Liver (tissue), 9 donors: ENCODE results near the gene CRYGA. TPM values are rescaled to one million over a fixed set of nuclear protein-coding genes. Genes with fewer than 3 reads are reported as not detected.
"Not testable (repeated sequence)": the region's sequence is repeated elsewhere in the genome, so short reads cannot be mapped to it uniquely, and the experiment has no call there.

Experiments used
- DNase-seq: peaks from one replicate; pipeline ENCODE4 v3.0.0-alpha.2; 2017; ENCODE audit warnings: low spot score
- H3K27ac ChIP-seq, 2 donors: one replicate each; pipeline ENCODE4 v1.7.0; 2013; ENCODE audit warnings: inconsistent platforms in 2 of 2, low read length in 2 of 2, control low read depth in 1 of 2, low read depth in 1 of 2, mild to moderate bottlenecking in 1 of 2
- H3K27me3 ChIP-seq, 4 donors: one replicate each; pipeline versions ENCODE4 v1.6.1 to v1.7.0; 2013; ENCODE audit warnings: low read length in 3 of 4, inconsistent platforms in 1 of 4, mild to moderate bottlenecking in 1 of 4, moderate library complexity in 1 of 4; ENCODE audit not compliant: control insufficient read depth in 4 of 4, insufficient read depth in 4 of 4
- H3K36me3 ChIP-seq, 4 donors: one replicate each; pipeline versions ENCODE4 v1.6.1 to v1.7.0; 2013; ENCODE audit warnings: low read length in 3 of 4, mild to moderate bottlenecking in 3 of 4, low read depth in 1 of 4, moderate library complexity in 1 of 4; ENCODE audit not compliant: control insufficient read depth in 4 of 4, insufficient read depth in 3 of 4
- H3K4me1 ChIP-seq, 4 donors: one replicate each; pipeline versions ENCODE4 v1.6.1 to v1.7.0; 2013; ENCODE audit warnings: low read length in 3 of 4, mild to moderate bottlenecking in 3 of 4, moderate library complexity in 1 of 4; ENCODE audit not compliant: control insufficient read depth in 4 of 4, insufficient read depth in 4 of 4
- H3K4me3 ChIP-seq, 3 donors: one replicate each; pipeline versions ENCODE4 v1.6.1 to v1.7.0; 2013; ENCODE audit warnings: low read length in 3 of 3, control low read depth in 1 of 3, low read depth in 1 of 3, mild to moderate bottlenecking in 1 of 3
- H3K9ac ChIP-seq, 2 donors: one replicate each; pipeline ENCODE4 v1.7.0; 2013; ENCODE audit warnings: low read length in 2 of 2, mild to moderate bottlenecking in 2 of 2, moderate library complexity in 2 of 2, control low read depth in 1 of 2, low read depth in 1 of 2
- H3K9me3 ChIP-seq, 4 donors: one replicate each; pipeline versions ENCODE4 v1.6.1 to v1.7.0; 2013; ENCODE audit warnings: low read length in 3 of 4; ENCODE audit not compliant: control insufficient read depth in 4 of 4
- EGR1 ChIP-seq, 2 donors: IDR thresholded peaks; 2 replicates each; pipeline ENCODE4 v1.6.1; 2016 to 2018; ENCODE audit warnings: antibody characterized with exemption in 2 of 2, low read depth in 2 of 2
- GABPA ChIP-seq, 2 donors: IDR thresholded peaks in 1 of 2; conservative IDR thresholded peaks in 1 of 2; 2 replicates each; pipeline ENCODE4 v1.6.1; 2016; ENCODE audit warnings: antibody characterized with exemption in 2 of 2, mild to moderate bottlenecking in 1 of 2, moderate library complexity in 1 of 2
- HNF4A ChIP-seq, 2 donors: conservative IDR thresholded peaks; 2 replicates each; pipeline ENCODE4 v1.6.1; 2016; ENCODE audit warnings: antibody characterized with exemption in 2 of 2, mild to moderate bottlenecking in 2 of 2
- HNF4G ChIP-seq: IDR thresholded peaks from 2 replicates; pipeline ENCODE4 v1.6.1; 2016; ENCODE audit warnings: antibody characterized with exemption
- JUND ChIP-seq, 2 donors: IDR thresholded peaks; 2 replicates each; pipeline ENCODE4 v1.6.1; 2016; ENCODE audit warnings: antibody characterized with exemption in 2 of 2
- NR2F2 ChIP-seq: IDR thresholded peaks from 2 replicates; pipeline ENCODE4 v1.6.1; 2016; ENCODE audit warnings: antibody characterized with exemption
- RAD21 ChIP-seq, 2 donors: IDR thresholded peaks; 2 replicates each; pipeline ENCODE4 v1.6.1; 2016; ENCODE audit warnings: antibody characterized with exemption in 2 of 2, mild to moderate bottlenecking in 2 of 2
- RXRA ChIP-seq, 2 donors: IDR thresholded peaks; 2 replicates each; pipeline ENCODE4 v1.6.1; 2017 to 2018; ENCODE audit warnings: antibody characterized with exemption in 2 of 2, mild to moderate bottlenecking in 1 of 2
- SP1 ChIP-seq: IDR thresholded peaks from 2 replicates; pipeline ENCODE4 v1.6.1; 2018; ENCODE audit warnings: antibody characterized with exemption, mild to moderate bottlenecking
- TAF1 ChIP-seq: conservative IDR thresholded peaks from 2 replicates; pipeline ENCODE4 v1.6.1; 2016; ENCODE audit warnings: antibody characterized with exemption, mild to moderate bottlenecking
- YY1 ChIP-seq: IDR thresholded peaks from 2 replicates; pipeline ENCODE4 v1.6.1; 2016; ENCODE audit warnings: antibody characterized with exemption, mild to moderate bottlenecking
- WGBS: extraction: QIAGEN DNeasy Blood & Tissue Kit; methylation state at CpG from one replicate; pipeline ENCODE4 v1.1.7; 2013; 5-methylcytosine and 5-hydroxymethylcytosine counted together
- polyA plus RNA-seq, 2 donors: library from polyadenylated mRNA; stranded (reverse) in 1 of 2; unstranded in 1 of 2; fragments of 200-250 nt in 1 of 2; fragments of >200 nt in 1 of 2; fragmentation: Nextera tagmentation in 1 of 2; extraction: Ambion mirVana in 1 of 2; gene quantifications; one replicate each; pipeline versions ENCODE4 v1.2.1 to v1.2.3, GENCODE V29; 2013 to 2015
- total RNA-seq, 2 donors: library from RNA; depleted of rRNA; stranded (reverse); fragments of >200 nt; gene quantifications; one replicate each; pipeline ENCODE4 v1.2.3, GENCODE V29; 2014
- TF ChIP-seq, protein P1 (sequence below): IDR thresholded peaks from 2 replicates; pipeline ENCODE4 v1.6.1; 2016; ENCODE audit warnings: antibody characterized with exemption, mild to moderate bottlenecking
- TF ChIP-seq, protein P2 (sequence below): IDR thresholded peaks from 2 replicates; pipeline ENCODE4 v1.6.1; 2016; ENCODE audit warnings: antibody characterized with exemption
- TF ChIP-seq, protein P3 (sequence below): IDR thresholded peaks from 2 replicates; pipeline ENCODE4 v1.6.1; 2016; ENCODE audit warnings: antibody characterized with exemption
- donor health status: healthy.
- donor health status: healthy.
- donor health status: healthy.
- donor health status: healthy.
- donor health status: healthy.

The CRYGA gene
- total and polyA plus RNA-seq, 4 donors, result not detected

DNA sequence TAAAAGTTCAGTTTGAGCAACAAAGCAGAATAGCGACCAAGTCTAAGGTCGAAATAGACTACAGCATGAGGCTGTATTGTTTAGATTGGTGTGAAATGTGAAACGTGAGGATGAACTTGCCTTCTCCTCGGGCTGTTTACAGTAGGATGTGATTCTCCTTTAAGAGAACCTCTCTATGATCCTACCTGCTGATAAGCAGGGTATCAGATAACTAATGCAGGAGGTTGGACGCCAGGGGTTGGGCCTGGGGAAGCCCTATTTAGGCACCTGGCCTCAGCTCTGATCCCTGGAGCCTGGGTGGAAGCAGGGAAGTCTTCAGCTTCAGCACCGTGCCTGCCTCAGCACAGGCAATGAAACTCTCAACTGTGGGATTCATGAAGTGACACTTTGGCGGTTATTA lies 50.4 kb downstream of the CRYGA start:
- no peaks in the 10 kb centered on the region for H3K4me1 ChIP-seq

DNA sequence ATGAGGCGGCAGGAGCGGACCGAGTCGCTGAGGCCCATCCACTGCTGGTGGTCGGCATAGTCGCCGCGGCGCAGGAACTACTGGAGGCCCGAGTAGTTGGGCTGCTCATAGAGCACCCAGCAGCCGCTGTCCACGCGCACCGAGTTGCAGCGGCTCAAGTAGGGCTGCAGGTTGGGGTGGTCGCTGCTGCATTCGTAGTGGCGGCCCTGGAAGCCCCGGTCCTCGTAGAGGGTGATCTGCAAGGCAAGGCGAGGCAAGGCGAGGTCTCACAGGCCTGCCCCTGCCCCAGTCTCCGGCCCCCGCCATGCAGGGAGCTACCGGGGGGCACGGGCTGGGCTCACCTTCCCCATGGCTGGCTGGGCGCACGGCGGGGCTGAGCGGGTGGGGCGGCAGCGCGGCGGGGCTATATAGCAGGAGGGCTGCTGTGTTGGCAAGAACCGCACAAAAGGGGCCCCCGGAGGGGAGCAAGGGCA lies 51.1 kb downstream of the CRYGA start:
- H3K4me3 ChIP-seq, DNase-seq: not testable (repeated sequence)
- WGBS, result 43% methylated on average over 36 of the region's 36 CpGs

More for the DNA sequence above, 50.4 kb downstream of the CRYGA start:
- H3K27ac ChIP-seq, result no peak overlapping the region
- no peaks in the 10 kb centered on the region for H3K36me3 ChIP-seq
- DNase-seq, result no peak
- no peak overlapping the region for H3K9ac ChIP-seq
- H3K4me3 ChIP-seq, result no peak overlapping the region
- WGBS, result 67% methylated on average over 7 of the region's 7 CpGs
- H3K27me3 ChIP-seq, result no peaks in the 10 kb centered on the region
- TF ChIP-seq EGR1 (IDR thresholded peaks at IDR 0.05; ENCODE audit: low read depth in 2 of 2) (no peak), YY1 (no peak), JUND (IDR thresholded peaks at IDR 0.05) (no peak), GABPA (IDR thresholded peaks at IDR 0.05 in 1 of 2, conservative IDR thresholded peaks at IDR 0.05 in 1 of 2) (no peak), TAF1 (no peak), SP1 (no peak), HNF4A (conservative IDR thresholded peaks at IDR 0.05) (no peak), HNF4G (no peak), RAD21 (IDR thresholded peaks at IDR 0.05) (no peak), RXRA (IDR thresholded peaks at IDR 0.05) (no peak), NR2F2 (no peak)
- TF ChIP-seq, protein P1, sequence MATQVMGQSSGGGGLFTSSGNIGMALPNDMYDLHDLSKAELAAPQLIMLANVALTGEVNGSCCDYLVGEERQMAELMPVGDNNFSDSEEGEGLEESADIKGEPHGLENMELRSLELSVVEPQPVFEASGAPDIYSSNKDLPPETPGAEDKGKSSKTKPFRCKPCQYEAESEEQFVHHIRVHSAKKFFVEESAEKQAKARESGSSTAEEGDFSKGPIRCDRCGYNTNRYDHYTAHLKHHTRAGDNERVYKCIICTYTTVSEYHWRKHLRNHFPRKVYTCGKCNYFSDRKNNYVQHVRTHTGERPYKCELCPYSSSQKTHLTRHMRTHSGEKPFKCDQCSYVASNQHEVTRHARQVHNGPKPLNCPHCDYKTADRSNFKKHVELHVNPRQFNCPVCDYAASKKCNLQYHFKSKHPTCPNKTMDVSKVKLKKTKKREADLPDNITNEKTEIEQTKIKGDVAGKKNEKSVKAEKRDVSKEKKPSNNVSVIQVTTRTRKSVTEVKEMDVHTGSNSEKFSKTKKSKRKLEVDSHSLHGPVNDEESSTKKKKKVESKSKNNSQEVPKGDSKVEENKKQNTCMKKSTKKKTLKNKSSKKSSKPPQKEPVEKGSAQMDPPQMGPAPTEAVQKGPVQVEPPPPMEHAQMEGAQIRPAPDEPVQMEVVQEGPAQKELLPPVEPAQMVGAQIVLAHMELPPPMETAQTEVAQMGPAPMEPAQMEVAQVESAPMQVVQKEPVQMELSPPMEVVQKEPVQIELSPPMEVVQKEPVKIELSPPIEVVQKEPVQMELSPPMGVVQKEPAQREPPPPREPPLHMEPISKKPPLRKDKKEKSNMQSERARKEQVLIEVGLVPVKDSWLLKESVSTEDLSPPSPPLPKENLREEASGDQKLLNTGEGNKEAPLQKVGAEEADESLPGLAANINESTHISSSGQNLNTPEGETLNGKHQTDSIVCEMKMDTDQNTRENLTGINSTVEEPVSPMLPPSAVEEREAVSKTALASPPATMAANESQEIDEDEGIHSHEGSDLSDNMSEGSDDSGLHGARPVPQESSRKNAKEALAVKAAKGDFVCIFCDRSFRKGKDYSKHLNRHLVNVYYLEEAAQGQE, result no peak
- TF ChIP-seq, protein P2, sequence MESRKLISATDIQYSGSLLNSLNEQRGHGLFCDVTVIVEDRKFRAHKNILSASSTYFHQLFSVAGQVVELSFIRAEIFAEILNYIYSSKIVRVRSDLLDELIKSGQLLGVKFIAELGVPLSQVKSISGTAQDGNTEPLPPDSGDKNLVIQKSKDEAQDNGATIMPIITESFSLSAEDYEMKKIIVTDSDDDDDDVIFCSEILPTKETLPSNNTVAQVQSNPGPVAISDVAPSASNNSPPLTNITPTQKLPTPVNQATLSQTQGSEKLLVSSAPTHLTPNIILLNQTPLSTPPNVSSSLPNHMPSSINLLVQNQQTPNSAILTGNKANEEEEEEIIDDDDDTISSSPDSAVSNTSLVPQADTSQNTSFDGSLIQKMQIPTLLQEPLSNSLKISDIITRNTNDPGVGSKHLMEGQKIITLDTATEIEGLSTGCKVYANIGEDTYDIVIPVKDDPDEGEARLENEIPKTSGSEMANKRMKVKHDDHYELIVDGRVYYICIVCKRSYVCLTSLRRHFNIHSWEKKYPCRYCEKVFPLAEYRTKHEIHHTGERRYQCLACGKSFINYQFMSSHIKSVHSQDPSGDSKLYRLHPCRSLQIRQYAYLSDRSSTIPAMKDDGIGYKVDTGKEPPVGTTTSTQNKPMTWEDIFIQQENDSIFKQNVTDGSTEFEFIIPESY, result no peak
- TF ChIP-seq, protein P3, sequence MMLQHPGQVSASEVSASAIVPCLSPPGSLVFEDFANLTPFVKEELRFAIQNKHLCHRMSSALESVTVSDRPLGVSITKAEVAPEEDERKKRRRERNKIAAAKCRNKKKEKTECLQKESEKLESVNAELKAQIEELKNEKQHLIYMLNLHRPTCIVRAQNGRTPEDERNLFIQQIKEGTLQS, result no peak
- H3K9me3 ChIP-seq, result no peaks in the 10 kb centered on the region

More for the DNA sequence above, 51.1 kb downstream of the CRYGA start:
- H3K9me3 ChIP-seq, H3K36me3 ChIP-seq, H3K27ac ChIP-seq, H3K9ac ChIP-seq, H3K27me3 ChIP-seq, H3K4me1 ChIP-seq: not testable (repeated sequence)

Other genes with a start within 250 kb of the CRYGA start
- gene PLEKHM3, start 138.1 kb downstream of the CRYGA start, total RNA-seq, result 10 to 100 TPM in 1 of 2 donors, 1 to 10 TPM in 1; 5.5 to 18.3 TPM
- gene PLEKHM3, start 138.1 kb downstream of the CRYGA start, polyA plus RNA-seq, result 1 to 10 TPM; 3.0 to 5.5 TPM
- not detected for gene CRYGD, start 39.1 kb downstream of the CRYGA start, total RNA-seq
- gene CRYGD, start 39.1 kb downstream of the CRYGA start, polyA plus RNA-seq, result not detected
- gene CRYGC, start 33.8 kb downstream of the CRYGA start, total RNA-seq, result not detected
- gene CRYGC, start 33.8 kb downstream of the CRYGA start, polyA plus RNA-seq, result not detected
- not detected for gene CRYGB, start 17.4 kb downstream of the CRYGA start, total RNA-seq
- gene CRYGB, start 17.4 kb downstream of the CRYGA start, polyA plus RNA-seq, result not detected
- gene C2orf80, start 26.4 kb upstream of the CRYGA start, total RNA-seq, result not detected
- not detected for gene C2orf80, start 26.4 kb upstream of the CRYGA start, polyA plus RNA-seq
- 100 to 1,000 TPM; 144 to 188 TPM for gene IDH1, start 91.5 kb upstream of the CRYGA start, total RNA-seq
- gene IDH1, start 91.5 kb upstream of the CRYGA start, polyA plus RNA-seq, result 100 to 1,000 TPM; 134 to 140 TPM
- 10 to 100 TPM; 14.0 to 23.1 TPM for gene PIKFYVE, start 102.7 kb upstream of the CRYGA start, total RNA-seq
- gene PIKFYVE, start 102.7 kb upstream of the CRYGA start, polyA plus RNA-seq, result 1 to 10 TPM; 3.5 to 4.2 TPM
- 1 to 10 TPM in 1 of 2 donors, under 1 TPM in 1; 0.08 to 1.5 TPM for gene PTH2R, start 243.2 kb upstream of the CRYGA start, total RNA-seq
- gene PTH2R, start 243.2 kb upstream of the CRYGA start, polyA plus RNA-seq, result under 1 TPM in 1 of 2 donors, not detected in 1; 0.01 TPM